Endodermal cell (in vitro differentiated cells): ENCODE results near the gene MUC13. TPM values are rescaled to one million over a fixed set of nuclear protein-coding genes. Genes with fewer than 3 reads are reported as not detected.

Experiments used
- DNase-seq: peaks from one replicate; pipeline ENCODE4 v3.0.0-alpha.2; 2017
- H3K27ac ChIP-seq: 2 replicates; pipeline ENCODE4 v1.5.1; 2013; ENCODE audit warnings: mild to moderate bottlenecking, low read depth, low read length, moderate library complexity
- H3K27me3 ChIP-seq: 2 replicates; pipeline ENCODE4 v1.6.1; 2013; ENCODE audit warnings: mild to moderate bottlenecking, low read length, moderate library complexity; ENCODE audit not compliant: insufficient read depth, control insufficient read depth, poor library complexity, severe bottlenecking
- H3K36me3 ChIP-seq: 2 replicates; pipeline ENCODE4 v1.7.0; 2013; ENCODE audit warnings: mild to moderate bottlenecking, low read length, moderate library complexity; ENCODE audit not compliant: control insufficient read depth, insufficient read depth
- H3K4me1 ChIP-seq: one replicate; pipeline ENCODE4 v1.7.0; 2013; ENCODE audit warnings: low read length; ENCODE audit not compliant: control insufficient read depth, insufficient read depth
- H3K4me3 ChIP-seq: 2 replicates; pipeline ENCODE4 v1.5.1; 2013; ENCODE audit warnings: mild to moderate bottlenecking, low read length, moderate library complexity
- H3K9ac ChIP-seq: 2 replicates; pipeline ENCODE4 v1.6.1; 2013; ENCODE audit warnings: mild to moderate bottlenecking, low read length, moderate library complexity; ENCODE audit not compliant: poor library complexity, severe bottlenecking; ENCODE audit errors: extremely low read depth
- H3K9me3 ChIP-seq: 2 replicates; pipeline ENCODE4 v1.6.1; 2013; ENCODE audit warnings: mild to moderate bottlenecking, low read length, moderate library complexity; ENCODE audit not compliant: control insufficient read depth
- H3K27ac Mint-ChIP-seq: 2 replicates; pipeline ENCODE4 v1.8.0; 2020; ENCODE audit warnings: mixed read lengths
- H3K27me3 Mint-ChIP-seq: 2 replicates; pipeline ENCODE4 v1.8.0; 2021; ENCODE audit warnings: mild to moderate bottlenecking, mixed read lengths; ENCODE audit not compliant: insufficient read depth
- H3K36me3 Mint-ChIP-seq: 2 replicates; pipeline ENCODE4 v1.8.0; 2020; ENCODE audit warnings: low read depth, mixed read lengths
- H3K4me1 Mint-ChIP-seq: 2 replicates; pipeline ENCODE4 v1.8.0; 2020; ENCODE audit warnings: mixed read lengths
- H3K4me3 Mint-ChIP-seq: 2 replicates; pipeline ENCODE4 v1.8.0; 2020; ENCODE audit warnings: mild to moderate bottlenecking, moderate library complexity, mixed read lengths
- H3K9me3 Mint-ChIP-seq: 2 replicates; pipeline ENCODE4 v1.8.0; 2020; ENCODE audit warnings: mild to moderate bottlenecking, mixed read lengths
- CTCF ChIP-seq: fragments of 200-600 bp; sonication (generic); conservative IDR thresholded peaks from 2 replicates; pipeline ENCODE4 v1.5.0; 2021; ENCODE audit warnings: antibody characterized with exemption, mild to moderate bottlenecking
- whole genome bisulfite sequencing, 2 experiments: methylation state at CpG; one replicate each; pipeline versions ENCODE4 v1.1.5 to v1.1.7; 2013; ENCODE audit warnings: missing lambda C conversion rate in 2 of 2, mixed read lengths in 1 of 2; ENCODE audit not compliant: insufficient coverage in 1 of 2, insufficient read length in 1 of 2; 5-methylcytosine and 5-hydroxymethylcytosine counted together
- total RNA-seq, 2 donors: library from RNA; stranded (reverse); fragmentation: NEBNext Ultra II Directional in 1 of 2; extraction: Animal tissue kit (Norgen Biotek cat#: 25700) in 1 of 2; gene quantifications; 2 replicates in 1 of 2; 3 replicates in 1 of 2; pipeline ENCODE4 v1.2.1, GENCODE V29; 2021

The MUC13 gene
- total RNA-seq, 2 donors from 2014 or later, result 0.15 TPM; not detected in 1

DNA sequence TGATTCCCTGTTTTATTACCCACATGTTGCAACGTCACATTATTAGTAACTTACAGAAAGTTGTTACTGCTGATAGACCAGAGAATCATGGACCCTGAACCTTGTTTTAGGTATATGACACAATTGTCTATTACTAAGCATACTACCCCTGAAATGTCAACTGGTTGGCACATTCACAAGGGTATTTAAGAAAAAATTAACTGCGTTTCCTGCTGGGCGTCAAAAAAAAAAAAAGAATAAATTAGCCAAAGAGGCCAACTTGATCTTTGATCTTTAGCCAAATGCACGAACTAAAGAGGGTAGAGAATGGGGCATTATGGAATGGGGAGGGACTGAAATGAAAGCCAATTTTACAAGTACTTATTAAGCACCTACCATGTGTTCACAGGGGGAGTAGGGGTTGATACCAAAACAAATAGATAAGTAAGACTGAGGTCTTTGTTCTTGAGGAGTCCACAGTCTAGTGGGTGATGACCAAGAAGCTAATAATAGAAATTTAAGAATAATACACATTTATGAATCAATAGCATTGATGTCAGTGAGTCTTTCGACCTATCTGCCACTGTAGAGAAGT is 17.8 kb upstream of the MUC13 start:
- Histone ChIP-seq H3K27ac (no peak overlapping the region), H3K36me3 (no peaks in the 10 kb centered on the region), H3K9me3 (no peaks in the 10 kb centered on the region), H3K9ac (no peak overlapping the region), H3K4me1 (no peaks in the 10 kb centered on the region), H3K27me3 (no peaks in the 10 kb centered on the region), H3K4me3 (no peak overlapping the region)
- no peak overlapping the region for H3K4me3 Mint-ChIP-seq
- H3K9me3 Mint-ChIP-seq, result no peaks in the 10 kb centered on the region
- 85 to 91% methylated on average over 4 to 5 of the region's 5 CpGs for WGBS, 2 experiments
- no peaks in the 10 kb centered on the region for H3K36me3 Mint-ChIP-seq
- H3K4me1 Mint-ChIP-seq, result no peaks in the 10 kb centered on the region
- TF ChIP-seq CTCF, result no peak
- no peaks in the 10 kb centered on the region for H3K27me3 Mint-ChIP-seq
- DNase-seq, result no peak
- no peak overlapping the region for H3K27ac Mint-ChIP-seq

- WGBS, 2 experiments, result 96 to 100% methylated on average over 6 to 8 of the region's 8 CpGs
- Histone ChIP-seq H3K4me3 (no peak overlapping the region), H3K27ac (no peak overlapping the region), H3K27me3 (no peaks in the 10 kb centered on the region), H3K9me3 (no peaks in the 10 kb centered on the region), H3K9ac (no peak overlapping the region), H3K4me1 (no peaks in the 10 kb centered on the region), H3K36me3 (no peaks in the 10 kb centered on the region)
- DNase-seq, result no peak
- no peak overlapping the region for H3K27ac Mint-ChIP-seq
- H3K4me3 Mint-ChIP-seq, result no peak overlapping the region
- H3K27me3 Mint-ChIP-seq, result no peaks in the 10 kb centered on the region
- TF ChIP-seq CTCF, result no peak
- H3K9me3 Mint-ChIP-seq, result no peaks in the 10 kb centered on the region
- no peaks in the 10 kb centered on the region for H3K36me3 Mint-ChIP-seq
- no peaks in the 10 kb centered on the region for H3K4me1 Mint-ChIP-seq
Measured at GRCh38 chr3:124951511-124952281, 17.1 kb upstream of the MUC13 start.

- no peak for TF ChIP-seq CTCF
- Mint-ChIP-seq H3K4me3 (no peak overlapping the region), H3K9me3 (no peaks in the 10 kb centered on the region), H3K27ac (no peak overlapping the region), H3K36me3 (no peaks in the 10 kb centered on the region), H3K27me3 (no peaks in the 10 kb centered on the region), H3K4me1 (no peaks in the 10 kb centered on the region)
- H3K27me3 ChIP-seq, result no peaks in the 10 kb centered on the region
- H3K36me3 ChIP-seq, result no peaks in the 10 kb centered on the region
- no peak overlapping the region for H3K27ac ChIP-seq
- H3K9ac ChIP-seq, result no peak overlapping the region
- no peak overlapping the region for H3K4me3 ChIP-seq
- 94 to 100% methylated on average over 2 of the region's 3 CpGs for WGBS, 2 experiments
- H3K9me3 ChIP-seq, result no peaks in the 10 kb centered on the region
- DNase-seq, result no peak
- no peaks in the 10 kb centered on the region for H3K4me1 ChIP-seq
Measured at GRCh38 chr3:124950026-124950425, 15.5 kb upstream of the MUC13 start.
